Measurements from ENCODE around the gene TMUB2. TPM values are rescaled to one million over a fixed set of nuclear protein-coding genes. Genes with fewer than 3 reads are reported as not detected.

TMUB2 gene
- total and polyA plus RNA-seq, 4 donors: 12.2 to 18.8 (median 14.0) TPM

GRCh38 chr17:44235583-44235936 lies 48.8 kb downstream of the TMUB2 start:
- Histone ChIP-seq H3K4me3 (ENCODE audit: low read depth in 1 of 3, low read length in 3 of 3) (no peak overlapping the region), H3K27ac (ENCODE audit: low read depth in 1 of 2, low read length in 2 of 2) (no peak overlapping the region), H3K9ac (ENCODE audit: low read depth in 1 of 2, low read length in 2 of 2) (no peak overlapping the region), H3K4me1 (ENCODE audit: control insufficient read depth in 4 of 4, insufficient read depth in 4 of 4, low read length in 3 of 4) (peaks cover 0 to 3% (median 0%) of the 10 kb centered on the region in 4 donors), H3K9me3 (ENCODE audit: control insufficient read depth in 4 of 4, low read length in 3 of 4) (no peaks in the 10 kb centered on the region), H3K27me3 (ENCODE audit: control insufficient read depth in 4 of 4, insufficient read depth in 4 of 4, low read length in 3 of 4) (no peaks in the 10 kb centered on the region), H3K36me3 (ENCODE audit: control insufficient read depth in 4 of 4, insufficient read depth in 3 of 4, low read depth in 1 of 4, low read length in 3 of 4) (no peaks in the 10 kb centered on the region)
- TF ChIP-seq REST (IDR thresholded peaks at IDR 0.05) (no peak), CTCF (IDR thresholded peaks at IDR 0.05; ENCODE audit: low read depth, low read length, missing input control) (no peak), RXRA (IDR thresholded peaks at IDR 0.05) (no peak), TAF1 (conservative IDR thresholded peaks at IDR 0.05) (no peak), MAX (IDR thresholded peaks at IDR 0.05) (no peak)
- 94% methylated on average over 5 of the region's 5 CpGs for WGBS
- DNase-seq (ENCODE audit: low spot score): no peak

GRCh38 chr17:44236444-44236991 lies 49.7 kb downstream of the TMUB2 start:
- Histone ChIP-seq H3K27ac (ENCODE audit: low read depth in 1 of 2, low read length in 2 of 2) (no peak overlapping the region), H3K4me3 (ENCODE audit: low read depth in 1 of 3, low read length in 3 of 3) (no peak overlapping the region), H3K36me3 (ENCODE audit: control insufficient read depth in 4 of 4, insufficient read depth in 3 of 4, low read depth in 1 of 4, low read length in 3 of 4) (no peaks in the 10 kb centered on the region), H3K27me3 (ENCODE audit: control insufficient read depth in 4 of 4, insufficient read depth in 4 of 4, low read length in 3 of 4) (no peaks in the 10 kb centered on the region), H3K9ac (ENCODE audit: low read depth in 1 of 2, low read length in 2 of 2) (no peak overlapping the region), H3K4me1 (ENCODE audit: control insufficient read depth in 4 of 4, insufficient read depth in 4 of 4, low read length in 3 of 4) (peaks cover 0 to 3% (median 0%) of the 10 kb centered on the region in 4 donors), H3K9me3 (ENCODE audit: control insufficient read depth in 4 of 4, low read length in 3 of 4) (no peaks in the 10 kb centered on the region)
- 62% methylated on average over 5 of the region's 5 CpGs for WGBS
- no peak for DNase-seq (ENCODE audit: low spot score)
- TF ChIP-seq CTCF (IDR thresholded peaks at IDR 0.05; ENCODE audit: low read depth, low read length, missing input control): no peak
- TF ChIP-seq MAX (IDR thresholded peaks at IDR 0.05): no peak
- TF ChIP-seq SP1 (IDR thresholded peaks at IDR 0.05): no peak
- TF ChIP-seq ZBTB33 (IDR thresholded peaks at IDR 0.05): no peak
- no peak for TF ChIP-seq GABPA (IDR thresholded peaks at IDR 0.05 in 1 of 2, conservative IDR thresholded peaks at IDR 0.05 in 1 of 2)
- no peak for TF ChIP-seq JUND (IDR thresholded peaks at IDR 0.05)
- TF ChIP-seq RXRA (IDR thresholded peaks at IDR 0.05): no peak
- no peak for TF ChIP-seq TAF1 (conservative IDR thresholded peaks at IDR 0.05)
- no peak for TF ChIP-seq HNF4A (conservative IDR thresholded peaks at IDR 0.05)
- no peak for TF ChIP-seq ATF3 (IDR thresholded peaks at IDR 0.05)
- TF ChIP-seq RAD21 (IDR thresholded peaks at IDR 0.05): no peak
- TF ChIP-seq YY1 (IDR thresholded peaks at IDR 0.05): no peak
- no peak for TF ChIP-seq HNF4G (IDR thresholded peaks at IDR 0.05)
- TF ChIP-seq REST (IDR thresholded peaks at IDR 0.05): no peak

All from liver (tissue), 9 donors.